Measurements from ENCODE around the gene PALMD.

Gene PALMD

GRCh38 chr1:99662539-99663080 lies 16.7 kb downstream of the PALMD start:
- DNase-seq: no peak

GRCh38 chr1:99663501-99663900 lies 17.6 kb downstream of the PALMD start:
- no peak for DNase-seq

- DNase-seq: no peak
These were observed 19.3 kb downstream of the PALMD start for GRCh38 chr1:99665212-99665611.

GRCh38 chr1:99669376-99669775 lies 23.5 kb downstream of the PALMD start:
- no peak for DNase-seq

- DNase-seq: no peak
These were observed 23.9 kb downstream of the PALMD start for GRCh38 chr1:99669821-99670220.

GRCh38 chr1:99670583-99670982 lies 24.7 kb downstream of the PALMD start:
- no peak for DNase-seq

GRCh38 chr1:99672038-99672437 lies 26.1 kb downstream of the PALMD start:
- DNase-seq: no peak

- DNase-seq: no peak
These were observed 26.8 kb downstream of the PALMD start for GRCh38 chr1:99672530-99673213.

GRCh38 chr1:99673315-99673714 lies 27.4 kb downstream of the PALMD start:
- no peak for DNase-seq

- no peak for DNase-seq
These were observed 28.5 kb downstream of the PALMD start for GRCh38 chr1:99674115-99675064.

GRCh38 chr1:99675292-99675691 lies 29.4 kb downstream of the PALMD start:
- DNase-seq: no peak

- no peak for DNase-seq
These were observed 30.1 kb downstream of the PALMD start for GRCh38 chr1:99675994-99676393.

- no peak for DNase-seq
These were observed 31.0 kb downstream of the PALMD start for GRCh38 chr1:99676876-99677275.

GRCh38 chr1:99677416-99677815 lies 31.5 kb downstream of the PALMD start:
- no peak for DNase-seq

- DNase-seq: no peak
These were observed 34.4 kb downstream of the PALMD start for GRCh38 chr1:99680270-99680669.

GRCh38 chr1:99681583-99681982 lies 35.7 kb downstream of the PALMD start:
- no peak for DNase-seq

GRCh38 chr1:99682291-99682751 lies 36.4 kb downstream of the PALMD start:
- no peak for DNase-seq

GRCh38 chr1:99685516-99686180 lies 39.7 kb downstream of the PALMD start:
- DNase-seq: peak; percentile 18

GRCh38 chr1:99691175-99691574 lies 45.3 kb downstream of the PALMD start:
- no peak for DNase-seq

- DNase-seq: no peak
These were observed 50.7 kb downstream of the PALMD start for GRCh38 chr1:99696616-99697015.

- DNase-seq: no peak
These were observed 51.7 kb downstream of the PALMD start for GRCh38 chr1:99697580-99697979.

GRCh38 chr1:99700020-99700419 lies 54.1 kb downstream of the PALMD start:
- no peak for DNase-seq

GRCh38 chr1:99702221-99702620 lies 56.3 kb downstream of the PALMD start:
- DNase-seq: no peak
